ENCODE measurements around the gene NKD1.

NKD1 gene

DNA sequence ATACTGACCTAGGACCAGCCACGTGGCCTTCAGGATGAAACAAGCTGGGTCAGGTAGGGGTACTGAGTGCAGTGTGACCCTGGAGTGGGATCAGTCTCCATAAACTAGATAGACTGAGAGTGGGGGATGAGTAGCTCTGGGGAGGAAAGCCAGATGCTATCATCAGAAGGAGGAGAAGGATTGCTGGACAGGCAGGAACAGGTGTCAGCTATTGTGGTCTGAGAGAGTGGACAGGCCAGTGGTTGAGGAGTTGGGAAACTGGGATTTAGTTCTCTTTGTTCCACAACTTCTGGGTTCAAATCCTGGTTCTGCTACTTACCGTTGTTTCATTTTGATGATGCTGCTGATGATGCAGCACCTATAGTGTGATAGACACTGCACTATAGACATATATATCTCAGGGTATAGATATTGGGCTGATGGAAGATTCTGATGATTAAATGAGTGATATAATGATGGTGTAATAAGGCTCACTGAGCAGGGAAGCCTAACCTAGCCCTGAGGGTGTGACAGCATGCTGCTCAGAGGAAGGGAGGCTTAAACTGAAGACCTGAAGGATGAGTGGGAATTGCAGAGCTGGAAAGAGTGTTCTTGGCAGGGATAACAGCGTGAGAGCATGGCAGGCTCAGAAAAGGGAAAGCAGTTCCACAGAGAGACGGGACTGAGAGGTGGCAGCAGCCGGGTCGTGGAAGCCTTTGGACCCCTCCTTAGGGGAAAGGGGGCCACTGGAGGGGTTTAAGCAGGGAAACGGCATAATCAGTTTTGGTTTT lies 66.9 kb downstream of the NKD1 start:
- no peak for DNase-seq (ENCODE audit: low read depth)

DNA sequence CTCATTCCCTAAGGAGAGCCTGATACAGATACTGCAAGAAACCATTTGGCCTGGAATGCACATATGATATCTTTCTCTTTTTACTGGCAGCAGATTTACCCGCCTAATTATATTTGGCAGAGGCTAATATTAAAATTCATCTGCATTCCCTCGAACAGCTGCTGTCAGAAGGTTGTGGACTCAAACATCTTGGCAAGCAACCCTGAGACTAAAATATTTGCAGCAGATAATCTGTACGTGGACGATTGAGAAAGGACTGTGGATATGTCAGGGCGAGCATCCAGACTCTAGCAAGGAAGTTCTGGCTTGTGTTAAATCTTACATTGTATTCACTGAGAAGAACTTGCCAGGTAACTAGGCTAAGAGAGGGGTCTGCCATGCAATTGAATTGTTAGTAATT lies 67.7 kb downstream of the NKD1 start:
- no peak for DNase-seq (ENCODE audit: low read depth)

DNA sequence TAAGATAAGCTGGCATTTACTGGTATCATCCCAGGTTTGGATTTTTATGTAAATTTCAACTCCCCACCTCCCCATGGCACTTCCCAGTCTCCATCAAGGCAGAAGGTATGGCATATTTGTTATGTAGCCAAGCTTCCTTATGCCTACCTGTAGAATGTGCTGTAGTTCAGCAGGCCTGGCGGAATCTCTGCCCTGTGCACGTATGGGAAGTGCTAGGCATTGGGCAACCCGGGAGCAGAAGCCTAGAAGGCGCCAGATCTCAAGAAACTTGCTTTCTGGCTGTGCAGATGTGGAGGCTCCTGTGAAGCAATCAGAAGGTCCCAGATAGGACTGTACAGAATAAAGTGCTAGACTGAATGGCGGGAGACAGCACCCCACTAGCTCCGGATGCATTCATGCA lies 68.2 kb downstream of the NKD1 start:
- DNase-seq (ENCODE audit: low read depth) = no peak

DNA sequence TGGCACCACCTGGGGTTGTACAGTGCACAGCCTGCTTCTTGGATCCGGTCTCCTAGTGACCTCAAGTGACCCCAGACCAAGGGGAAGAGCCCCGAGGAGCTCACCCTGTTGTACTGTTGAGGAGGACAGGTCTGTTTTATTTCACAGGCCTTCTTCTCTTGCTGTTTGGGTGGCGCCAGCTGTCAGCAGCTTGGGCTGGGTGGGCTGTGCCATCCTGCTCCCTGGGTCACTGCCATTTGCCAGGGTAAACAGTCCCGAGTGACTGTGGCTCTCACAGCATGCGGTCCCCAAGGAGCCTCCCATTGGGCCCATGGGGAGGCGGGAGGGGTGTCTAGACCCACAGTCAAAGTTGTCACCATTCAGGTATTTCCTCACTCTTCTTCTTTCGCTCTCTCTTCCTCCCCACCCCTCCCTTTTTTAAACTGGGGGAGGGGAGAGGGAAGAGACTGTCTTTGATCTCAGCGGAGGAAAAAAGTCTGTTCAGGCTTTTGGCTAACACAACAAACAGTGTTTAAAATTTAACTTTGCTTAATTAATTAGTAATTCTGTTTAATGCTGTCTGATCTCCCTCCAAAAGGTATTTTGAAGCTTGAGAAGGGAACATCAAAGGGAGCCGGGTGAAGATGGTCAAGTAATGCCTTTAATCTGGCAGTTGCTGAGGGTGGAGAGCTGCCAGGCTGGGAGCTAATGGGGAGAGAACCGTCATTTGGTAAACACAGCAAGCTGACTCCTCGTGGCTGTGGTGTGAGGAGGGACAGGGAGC lies 68.9 kb downstream of the NKD1 start:
- DNase-seq (ENCODE audit: low read depth) = no peak

DNA sequence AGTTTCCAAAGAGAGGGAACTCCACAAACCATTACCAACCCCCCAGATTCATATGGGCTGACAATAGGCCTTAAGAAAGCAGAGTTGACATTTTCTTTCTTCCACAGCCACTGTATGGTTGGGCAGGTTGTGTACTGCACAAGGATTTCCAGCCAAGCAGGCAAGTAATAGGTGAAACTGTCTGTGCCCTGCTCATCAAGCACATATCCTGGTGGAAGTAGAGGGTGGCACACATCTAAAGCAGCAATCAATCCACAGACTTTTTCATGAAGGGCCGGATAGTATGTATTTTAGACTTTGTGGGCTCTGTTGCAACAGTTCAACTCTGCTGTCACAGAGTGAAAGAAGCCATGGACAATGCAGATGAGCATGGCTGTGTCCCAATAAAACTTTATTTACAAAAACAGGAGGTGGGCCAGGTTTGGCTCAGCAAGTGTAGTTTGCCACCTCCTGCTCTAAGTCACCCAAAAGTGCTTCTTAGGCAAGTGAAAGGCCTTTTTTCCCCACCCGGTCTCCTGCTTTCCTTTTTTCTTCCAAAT lies 69.5 kb downstream of the NKD1 start:
- no peak for DNase-seq (ENCODE audit: low read depth)

DNA sequence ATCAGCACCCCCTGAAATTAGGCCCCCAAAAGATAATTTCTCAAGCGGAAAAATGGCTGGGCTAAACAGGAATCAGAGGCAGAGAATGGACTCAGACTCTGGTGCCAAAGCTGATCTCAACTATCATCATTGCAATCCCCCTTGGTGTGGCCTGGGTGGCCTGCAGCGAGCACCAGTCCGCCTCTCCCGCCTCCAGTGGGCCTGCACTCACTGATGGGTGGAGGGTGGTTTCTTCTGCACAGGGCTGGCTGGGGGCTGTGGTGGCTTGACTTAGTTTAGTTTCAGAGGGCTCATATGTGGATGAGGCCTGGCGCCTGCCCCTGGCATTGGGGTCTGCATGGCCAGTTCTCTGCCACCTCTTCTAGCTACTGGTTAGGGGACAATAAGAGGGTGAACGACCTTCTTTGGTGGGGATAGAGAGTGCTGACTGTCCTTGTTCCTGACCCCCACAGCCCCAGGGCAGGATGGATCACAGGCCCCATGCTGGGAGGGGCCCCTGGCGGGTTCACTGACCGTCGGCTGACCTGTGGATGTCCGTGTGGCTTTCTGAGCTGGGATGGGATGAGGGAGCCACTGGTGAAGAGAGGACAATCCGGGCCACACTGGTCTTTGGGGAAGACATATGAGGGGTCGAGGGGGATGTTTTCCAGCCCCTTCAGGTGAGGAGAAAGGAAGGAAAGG lies 70.2 kb downstream of the NKD1 start:
- no peak for DNase-seq (ENCODE audit: low read depth)

DNA sequence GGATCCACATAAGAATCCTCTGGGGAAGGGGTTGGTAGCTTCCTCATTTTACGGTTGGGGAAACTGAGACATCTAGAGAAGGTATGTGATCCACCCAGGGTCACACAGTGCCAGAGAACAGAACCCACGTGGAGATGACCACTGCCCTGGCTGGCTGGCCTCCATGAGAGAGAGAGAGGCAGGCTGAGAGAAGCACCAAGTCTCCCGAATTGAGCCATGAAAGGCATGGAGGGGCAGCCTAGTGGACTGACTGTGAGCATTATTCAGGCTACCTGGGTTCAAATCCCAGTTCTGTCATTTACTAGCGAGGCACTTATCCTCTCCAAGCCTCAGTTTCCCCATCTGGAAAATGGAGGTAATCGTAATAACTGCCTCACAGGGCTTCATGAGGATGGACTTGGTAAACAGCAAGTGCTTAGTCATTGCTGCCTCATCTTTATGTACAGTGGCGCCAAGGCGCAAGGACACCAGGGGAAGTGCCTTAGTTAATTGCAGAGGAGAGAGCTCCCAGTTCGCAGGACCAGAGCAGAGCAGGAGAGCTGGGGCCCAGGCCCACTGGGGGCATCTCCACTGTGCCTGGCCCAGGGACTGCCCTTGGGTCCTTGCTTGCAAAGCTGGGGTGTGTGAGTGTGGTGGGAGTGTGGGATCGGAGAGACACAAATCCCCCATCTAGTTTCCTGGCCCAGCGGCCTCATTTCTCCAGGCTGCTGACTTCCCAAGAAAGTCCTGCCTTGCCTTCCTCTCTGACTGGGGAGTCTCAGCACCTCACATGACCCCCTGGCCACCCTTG lies 71.7 kb downstream of the NKD1 start:
- DNase-seq (ENCODE audit: low read depth) = no peak

DNA sequence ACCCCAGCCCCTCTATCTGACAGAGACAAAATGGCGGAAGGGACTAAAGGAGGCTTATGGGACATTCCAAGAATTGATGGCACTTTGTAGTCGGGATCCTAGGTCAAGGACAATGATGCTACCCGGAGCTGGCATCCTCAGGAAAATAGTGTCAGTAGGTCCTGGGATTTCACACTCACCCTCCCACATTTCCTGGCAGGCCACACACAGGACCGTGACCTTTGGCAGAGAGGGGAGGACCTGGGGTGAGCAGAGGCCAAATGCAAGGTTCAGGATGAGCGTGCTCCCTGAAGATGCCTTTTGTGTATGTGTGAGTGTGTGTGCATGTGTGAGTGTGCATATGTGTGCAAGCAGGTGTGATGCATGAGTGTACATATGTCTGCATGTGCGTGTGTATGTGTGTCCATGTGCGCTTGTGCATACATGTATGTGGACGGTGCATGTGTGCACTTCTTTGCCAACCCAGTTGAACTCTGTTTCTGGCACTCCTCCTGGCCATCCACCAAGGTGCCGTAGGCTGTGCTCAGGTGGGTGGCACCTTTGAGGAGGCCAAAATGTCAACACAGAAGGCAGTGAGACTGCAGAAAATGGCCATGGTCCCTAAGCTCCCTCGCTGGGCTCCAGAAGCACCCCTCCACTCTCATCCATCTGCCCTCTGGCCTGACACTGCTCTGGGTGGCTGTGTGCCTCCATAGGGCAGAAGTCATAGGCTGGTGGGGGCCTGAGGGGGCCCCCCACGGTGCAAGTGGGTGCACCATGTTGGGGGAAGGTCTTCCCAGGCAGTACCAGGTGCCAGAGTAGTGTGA lies 72.7 kb downstream of the NKD1 start:
- no peak for DNase-seq (ENCODE audit: low read depth)

DNA sequence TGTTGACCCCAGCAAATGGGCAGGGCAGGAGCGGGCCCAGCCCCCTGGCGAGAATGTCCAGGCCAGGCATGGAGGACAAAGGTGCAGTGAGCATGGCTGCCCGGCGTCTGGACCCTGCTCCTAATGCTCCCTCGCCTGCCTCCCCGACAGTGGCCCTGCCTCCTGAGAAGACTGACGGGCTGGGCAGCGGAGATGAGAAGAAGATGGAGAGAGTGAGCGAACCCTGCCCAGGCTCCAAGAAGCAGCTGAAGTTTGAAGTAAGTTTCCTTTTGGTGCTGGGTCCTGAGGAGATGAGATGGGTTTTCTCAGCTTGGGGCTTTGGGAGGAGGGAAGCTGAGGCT lies 73.2 kb downstream of the NKD1 start:
- DNase-seq (ENCODE audit: low read depth) = no peak

DNA sequence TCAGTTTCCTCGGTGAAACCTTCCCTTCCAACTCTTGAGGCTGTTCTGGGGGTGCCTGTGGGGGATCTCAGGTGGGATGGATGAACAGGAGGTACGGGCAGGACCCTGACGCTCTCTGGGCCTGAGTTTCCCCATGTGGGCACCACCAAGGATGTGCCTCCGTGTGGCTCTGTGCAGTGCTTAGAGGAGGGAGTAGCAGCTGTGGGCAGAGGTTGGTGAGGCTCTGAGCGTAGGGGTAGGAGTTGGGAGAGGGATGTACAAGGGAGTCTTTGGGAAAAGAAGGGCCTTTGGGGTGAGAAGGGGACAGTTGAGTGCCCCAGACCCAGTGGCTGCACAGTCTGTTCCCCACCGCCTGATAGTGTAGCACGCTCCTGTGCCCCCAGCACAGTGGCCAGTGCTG lies 73.8 kb downstream of the NKD1 start:
- no peak for DNase-seq (ENCODE audit: low read depth)

DNA sequence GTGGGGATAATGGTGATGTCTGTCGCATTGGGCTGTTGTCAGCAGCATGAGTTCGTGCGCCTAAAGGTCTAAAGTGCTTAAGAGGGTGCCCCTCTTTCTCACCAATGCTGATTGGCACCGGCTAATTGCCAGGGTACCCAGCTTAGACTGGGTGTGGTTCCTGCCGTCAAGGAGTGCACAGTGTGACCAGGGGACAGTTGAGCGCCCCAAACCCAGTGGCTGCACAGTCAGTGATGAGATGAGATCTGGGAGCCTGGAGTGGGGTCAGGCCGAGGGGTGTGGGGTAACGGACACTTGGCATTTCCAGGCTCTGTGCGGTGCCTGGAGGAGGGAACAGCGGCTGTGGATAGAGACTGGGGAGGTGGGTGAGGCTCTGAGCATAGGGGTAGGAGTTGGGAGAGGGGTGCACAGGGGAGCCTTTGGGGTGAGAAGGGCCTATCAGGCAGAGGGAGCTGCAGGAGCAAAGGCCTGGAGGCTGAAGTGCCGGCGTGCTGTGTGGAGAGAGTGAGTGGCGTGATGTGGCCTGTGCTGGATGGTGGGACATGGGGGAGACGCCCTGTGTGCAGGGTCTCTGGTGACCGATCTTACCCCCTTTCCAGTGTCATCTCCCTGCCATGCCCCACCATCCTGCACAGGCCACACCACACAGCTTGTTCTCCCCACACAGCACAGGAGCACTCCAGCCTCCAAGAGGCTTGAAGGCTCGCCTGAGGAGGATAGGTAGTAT lies 74.6 kb downstream of the NKD1 start:
- DNase-seq (ENCODE audit: low read depth) = no peak

DNA sequence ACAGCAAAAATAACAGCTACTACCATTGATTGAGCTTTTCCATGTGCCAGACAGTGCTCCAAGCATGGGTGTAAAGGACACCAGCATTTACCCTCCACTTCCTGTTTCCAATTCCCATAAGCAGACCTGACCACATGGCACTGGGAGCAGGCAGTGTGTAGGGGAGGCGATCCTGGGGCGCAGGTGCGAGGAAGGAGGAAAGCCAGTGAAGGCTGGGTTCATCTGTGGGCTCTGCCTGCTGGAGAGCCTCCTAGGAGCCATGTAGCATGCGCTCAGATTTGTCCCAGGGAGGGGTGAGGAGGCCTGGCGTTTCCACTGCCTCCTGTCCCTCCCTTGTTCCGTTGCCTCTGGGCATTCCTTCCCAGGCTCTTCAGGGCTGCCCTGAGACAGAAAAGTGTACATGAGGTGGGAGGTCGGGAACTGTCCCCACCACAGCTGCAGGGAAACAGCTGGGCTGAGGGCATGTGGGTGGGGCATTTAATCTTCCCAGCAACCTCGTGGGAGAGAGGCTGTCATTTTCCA lies 76.3 kb downstream of the NKD1 start:
- DNase-seq (ENCODE audit: low read depth) = no peak

DNA sequence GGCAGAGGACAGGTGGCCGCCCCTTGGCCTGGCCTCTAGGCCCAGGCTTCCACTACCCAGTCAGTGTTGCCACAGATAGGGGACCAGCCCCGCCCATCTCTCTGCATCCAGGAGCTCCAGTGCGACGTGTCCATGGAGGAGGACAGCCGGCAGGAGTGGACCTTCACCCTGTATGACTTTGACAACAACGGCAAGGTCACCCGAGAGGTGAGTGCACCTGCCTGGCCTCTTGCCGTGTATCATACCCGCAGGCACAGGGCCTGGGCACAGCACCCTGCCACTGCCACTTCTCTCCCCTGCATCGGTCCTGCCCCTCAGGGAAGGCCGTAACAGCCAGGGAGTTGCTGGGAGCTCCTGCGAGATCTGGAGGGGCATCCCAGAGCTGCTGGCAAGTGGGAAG lies 77.2 kb downstream of the NKD1 start:
- no peak for DNase-seq (ENCODE audit: low read depth)

DNA sequence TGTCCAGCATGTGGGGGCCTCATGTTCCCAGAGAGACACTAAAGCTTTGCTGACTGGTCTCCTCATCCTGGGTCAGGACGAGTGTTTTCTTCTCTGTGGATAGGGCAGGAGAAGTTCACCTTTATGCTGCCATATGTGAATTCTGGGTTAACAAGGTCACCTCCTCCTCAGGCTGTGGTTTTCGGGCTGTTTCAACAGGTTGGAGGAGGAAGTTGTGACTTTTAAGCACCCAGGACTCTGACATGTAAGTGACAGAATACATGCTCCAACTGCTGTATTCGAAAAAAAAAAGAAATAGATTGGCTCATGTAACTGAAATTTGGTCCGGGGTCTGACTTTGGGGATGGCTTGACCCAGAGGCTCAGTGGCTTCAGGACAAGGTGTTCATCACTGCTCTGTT lies 78.7 kb downstream of the NKD1 start:
- DNase-seq (ENCODE audit: low read depth) = no peak

DNA sequence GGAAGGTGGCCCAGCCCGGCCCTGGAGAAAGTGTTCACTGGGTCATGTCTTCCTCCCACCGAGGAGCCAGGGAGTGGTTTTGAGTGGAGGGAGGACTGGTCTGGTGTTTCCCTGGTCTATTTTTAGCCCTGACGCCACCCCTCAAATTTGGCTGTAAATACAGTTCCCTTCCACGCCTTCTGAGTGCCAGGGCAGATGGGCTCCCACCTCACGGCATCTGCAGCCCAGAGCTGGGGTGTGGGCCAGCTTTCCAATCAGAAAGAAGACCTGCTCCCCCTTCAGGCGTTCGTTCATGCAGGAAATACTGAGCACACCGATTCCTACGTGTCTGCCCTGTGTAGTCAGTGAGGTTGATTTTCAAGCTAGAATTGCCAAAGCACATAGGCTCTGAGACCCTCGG lies 79.2 kb downstream of the NKD1 start:
- peak; percentile 8 for DNase-seq (ENCODE audit: low read depth)

DNA sequence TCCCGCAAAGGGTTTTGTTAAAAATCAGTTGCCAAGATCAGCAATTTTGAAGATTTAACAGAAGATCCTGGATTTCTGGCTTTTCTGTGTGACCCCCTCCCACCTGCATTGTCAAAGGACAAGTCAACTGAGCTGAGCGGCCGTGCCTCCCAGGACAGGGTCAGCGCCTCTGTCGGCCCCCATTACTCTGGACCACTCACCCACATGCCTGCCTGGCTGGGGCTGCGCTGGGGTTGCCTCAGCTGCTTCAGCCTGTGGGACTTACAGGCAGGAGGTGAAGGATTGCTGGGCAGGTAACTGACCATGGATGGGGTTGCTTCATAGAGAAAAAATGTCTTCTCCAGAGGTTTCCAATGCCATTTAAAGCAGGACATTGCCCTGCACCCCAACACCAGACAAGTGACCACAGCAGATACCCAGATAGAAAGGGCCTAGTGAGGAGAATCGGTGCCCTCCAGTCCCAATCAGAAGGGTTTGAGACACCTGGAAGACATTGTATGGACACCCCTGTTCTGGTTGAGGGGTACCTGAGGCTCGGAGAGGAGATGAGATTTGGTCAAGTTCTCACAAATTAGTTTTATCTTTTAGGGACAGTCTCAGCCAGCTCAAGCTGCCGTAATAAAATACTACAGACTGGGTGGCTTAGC lies 80.1 kb downstream of the NKD1 start:
- DNase-seq (ENCODE audit: low read depth) = no peak

DNA sequence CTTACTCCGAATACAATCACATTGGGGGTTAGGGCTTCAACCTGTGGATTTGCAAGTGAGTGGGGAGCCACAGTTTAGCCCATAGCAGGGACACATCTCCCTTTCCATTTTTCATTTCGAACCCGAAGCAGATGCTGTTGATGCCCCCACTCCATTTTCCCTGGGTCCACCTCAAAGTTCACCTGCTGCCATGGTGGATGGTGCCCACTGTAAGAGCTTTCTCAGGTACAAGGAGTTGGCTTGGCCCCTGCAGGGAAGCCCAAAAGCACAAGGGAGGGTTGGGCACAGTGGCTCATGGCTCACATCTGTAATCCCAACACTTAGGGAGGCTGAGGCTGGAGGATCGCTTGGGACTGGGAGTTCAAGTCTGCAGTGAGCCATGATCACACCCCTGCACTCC lies 81.1 kb downstream of the NKD1 start:
- no peak for DNase-seq (ENCODE audit: low read depth)

DNA sequence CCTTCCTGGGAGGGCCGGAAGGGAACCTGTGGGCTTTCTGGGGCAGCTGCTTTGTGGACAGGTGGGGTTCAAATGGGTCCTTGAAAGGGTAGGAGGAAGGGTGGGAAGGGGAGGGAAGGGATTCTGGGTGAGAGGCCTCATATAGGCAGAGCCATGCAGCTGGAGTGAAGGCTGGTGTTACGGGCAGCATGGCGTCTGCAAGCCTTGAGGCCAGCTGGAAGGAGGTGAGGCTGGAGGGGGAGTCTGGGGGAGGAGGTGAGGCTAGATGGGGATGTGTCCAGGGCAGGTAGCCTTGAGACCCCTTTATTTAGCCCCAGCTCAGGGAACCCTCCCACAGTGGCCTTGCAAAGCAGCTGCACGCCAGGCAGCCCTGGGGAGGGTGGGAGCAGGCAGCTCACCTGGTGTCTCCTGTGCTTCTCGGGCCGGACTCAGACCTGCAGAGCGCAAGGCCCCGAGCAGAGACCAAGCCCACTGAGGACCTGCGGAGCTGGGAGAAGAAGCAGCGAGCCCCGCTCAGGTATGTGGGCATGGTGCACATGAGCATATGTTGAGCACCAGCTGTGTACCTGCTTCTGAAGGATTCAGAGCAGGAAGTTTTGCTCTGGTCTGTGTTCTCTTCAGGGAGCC lies 82.3 kb downstream of the NKD1 start:
- DNase-seq (ENCODE audit: low read depth) = no peak

DNA sequence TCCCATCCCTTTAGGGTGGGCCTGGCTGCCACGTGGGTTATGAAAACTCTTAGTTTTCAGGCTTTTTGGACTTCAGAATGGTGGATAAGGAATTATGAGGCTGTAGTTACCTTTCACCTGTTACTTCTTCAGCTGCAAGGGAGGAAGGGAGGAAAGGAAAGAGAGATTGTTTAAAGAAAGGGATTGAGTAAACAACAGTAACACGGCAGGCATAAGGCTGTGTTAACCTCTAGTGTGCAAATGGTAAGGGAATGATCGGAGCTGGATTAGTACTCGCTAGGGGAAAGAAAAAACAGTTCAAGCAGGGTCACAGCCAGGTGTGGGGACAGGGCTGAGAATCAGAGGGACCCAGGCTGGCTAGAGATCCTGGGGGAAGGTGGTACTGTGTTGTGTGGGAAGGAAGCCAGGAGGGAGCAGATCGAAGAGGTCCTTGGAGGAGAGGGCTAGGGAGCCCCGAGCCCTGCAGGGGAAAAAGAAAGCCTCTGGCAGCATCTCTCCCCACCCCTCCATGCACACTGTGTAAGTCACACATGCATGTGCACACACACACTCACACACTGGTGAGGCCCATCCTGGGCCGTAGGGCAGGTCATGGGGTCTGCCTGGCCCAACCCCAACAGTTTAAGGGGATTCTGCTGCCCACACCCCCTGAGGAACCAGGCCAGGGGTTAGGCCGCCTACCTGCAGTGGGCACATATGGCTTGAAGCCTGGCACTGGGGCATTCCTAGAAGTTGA lies 83.2 kb downstream of the NKD1 start:
- no peak for DNase-seq (ENCODE audit: low read depth)

Measured in activated T-helper 1 cell treated with Interleukin-2 at 50 U/mL for 16 hours (primary cell).